ENCODE data around the gene WDR49. TPM values are rescaled to one million over a fixed set of nuclear protein-coding genes. Genes with fewer than 3 reads are reported as not detected.

The WDR49 gene

GRCh38 chr3:167451282-167451681 lies 202.5 kb downstream of the WDR49 start:
- Histone ChIP-seq H3K27me3 (ENCODE audit: control insufficient read depth, insufficient read depth, low read length) (no peaks in the 10 kb centered on the region), H3K36me3 (ENCODE audit: insufficient read depth, low read length) (no peaks in the 10 kb centered on the region), H3K4me3 (ENCODE audit: low read length) (no peak overlapping the region), H3K9ac (ENCODE audit: low read depth, low read length) (no peak overlapping the region), H3K4me2 (ENCODE audit: low read length) (no peak overlapping the region), H3K4me1 (ENCODE audit: control insufficient read depth, insufficient read depth, low read length) (no peaks in the 10 kb centered on the region), H3K9me3 (replicated peaks; ENCODE audit: low read length) (no peaks in the 10 kb centered on the region)

GRCh38 chr3:167450675-167451074 lies 203.1 kb downstream of the WDR49 start:
- H3K9me3 ChIP-seq (replicated peaks; ENCODE audit: low read length) = no peaks in the 10 kb centered on the region
- H3K4me1 ChIP-seq (ENCODE audit: control insufficient read depth, insufficient read depth, low read length) = no peaks in the 10 kb centered on the region
- no peaks in the 10 kb centered on the region for H3K36me3 ChIP-seq (ENCODE audit: insufficient read depth, low read length)

GRCh38 chr3:167450195-167450594 lies 203.5 kb downstream of the WDR49 start:
- Histone ChIP-seq H3K27me3 (ENCODE audit: control insufficient read depth, insufficient read depth, low read length) (no peaks in the 10 kb centered on the region), H3K4me2 (ENCODE audit: low read length) (no peak overlapping the region), H3K9me3 (replicated peaks; ENCODE audit: low read length) (no peaks in the 10 kb centered on the region), H3K9ac (ENCODE audit: low read depth, low read length) (no peak overlapping the region), H3K4me1 (ENCODE audit: control insufficient read depth, insufficient read depth, low read length) (no peaks in the 10 kb centered on the region), H3K4me3 (ENCODE audit: low read length) (no peak overlapping the region), H3K36me3 (ENCODE audit: insufficient read depth, low read length) (no peaks in the 10 kb centered on the region)

More at GRCh38 chr3:167450675-167451074, 203.1 kb downstream of the WDR49 start:
- Histone ChIP-seq H3K9ac (ENCODE audit: low read depth, low read length) (no peak overlapping the region), H3K27me3 (ENCODE audit: control insufficient read depth, insufficient read depth, low read length) (no peaks in the 10 kb centered on the region), H3K4me3 (ENCODE audit: low read length) (no peak overlapping the region), H3K4me2 (ENCODE audit: low read length) (no peak overlapping the region)

GRCh38 chr3:167445491-167445890 lies 208.3 kb downstream of the WDR49 start:
- H3K27me3 ChIP-seq (ENCODE audit: control insufficient read depth, insufficient read depth, low read length) = no peaks in the 10 kb centered on the region
- no peaks in the 10 kb centered on the region for H3K36me3 ChIP-seq (ENCODE audit: insufficient read depth, low read length)
- H3K9ac ChIP-seq (ENCODE audit: low read depth, low read length) = no peak overlapping the region
- H3K9me3 ChIP-seq (replicated peaks; ENCODE audit: low read length) = no peaks in the 10 kb centered on the region
- H3K4me3 ChIP-seq (ENCODE audit: low read length) = no peak overlapping the region
- no peak overlapping the region for H3K4me2 ChIP-seq (ENCODE audit: low read length)
- H3K4me1 ChIP-seq (ENCODE audit: control insufficient read depth, insufficient read depth, low read length) = no peaks in the 10 kb centered on the region

- Histone ChIP-seq H3K36me3 (ENCODE audit: insufficient read depth, low read length) (no peaks in the 10 kb centered on the region), H3K9ac (ENCODE audit: low read depth, low read length) (no peak overlapping the region), H3K9me3 (replicated peaks; ENCODE audit: low read length) (no peaks in the 10 kb centered on the region), H3K27me3 (ENCODE audit: control insufficient read depth, insufficient read depth, low read length) (no peaks in the 10 kb centered on the region), H3K4me2 (ENCODE audit: low read length) (no peak overlapping the region), H3K4me1 (ENCODE audit: control insufficient read depth, insufficient read depth, low read length) (no peaks in the 10 kb centered on the region), H3K4me3 (ENCODE audit: low read length) (no peak overlapping the region)
Observed at GRCh38 chr3:167441256-167441655, 212.5 kb downstream of the WDR49 start.

- Histone ChIP-seq H3K36me3 (ENCODE audit: insufficient read depth, low read length) (no peaks in the 10 kb centered on the region), H3K27me3 (ENCODE audit: control insufficient read depth, insufficient read depth, low read length) (no peaks in the 10 kb centered on the region), H3K4me3 (ENCODE audit: low read length) (no peak overlapping the region), H3K4me1 (ENCODE audit: control insufficient read depth, insufficient read depth, low read length) (no peaks in the 10 kb centered on the region), H3K4me2 (ENCODE audit: low read length) (no peak overlapping the region), H3K9me3 (replicated peaks; ENCODE audit: low read length) (no peaks in the 10 kb centered on the region), H3K9ac (ENCODE audit: low read depth, low read length) (no peak overlapping the region)
Observed at GRCh38 chr3:167437428-167438139, 216.2 kb downstream of the WDR49 start.

Small RNA genes within 50 kb of the gene (small RNA-seq; reads per million reads assigned to genes)
- not detected for gene HMGN1P8
